ENCODE measurements around the gene CACNG5. TPM values are rescaled to one million over a fixed set of nuclear protein-coding genes. Genes with fewer than 3 reads are reported as not detected.

Gene CACNG5
- polyA plus RNA-seq, 4 donors: 0.06 TPM; not detected in 3

- Histone ChIP-seq H3K27ac (ENCODE audit: low read depth in 1 of 3, low read length in 2 of 3) (no peak overlapping the region), H3K4me3 (ENCODE audit: low read depth in 1 of 3, low read length in 3 of 3) (no peak overlapping the region)
- DNase-seq: no peak
Observed at GRCh38 chr17:66837885-66838665, 3.2 kb downstream of the CACNG5 start.

DNA sequence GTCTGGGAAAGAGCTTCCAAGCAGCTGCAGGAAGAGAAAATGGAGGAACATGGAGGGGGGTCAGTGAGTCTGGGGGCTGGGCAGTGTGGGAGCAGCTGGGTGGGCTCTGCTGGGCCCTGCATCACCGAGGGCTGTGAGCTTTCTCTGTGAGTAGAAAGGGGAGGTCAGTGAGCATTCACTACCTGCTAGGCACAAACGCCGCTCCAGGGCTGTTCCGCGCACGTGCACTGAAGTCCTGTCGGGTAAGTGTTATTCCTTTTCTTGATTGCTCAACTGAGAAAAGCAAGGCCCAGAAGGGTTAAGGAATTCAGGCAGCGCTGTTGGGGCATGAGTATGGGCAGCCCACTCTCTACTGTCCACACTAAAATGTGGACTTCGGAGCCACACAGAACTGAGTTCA is 4.7 kb downstream of the CACNG5 start:
- Histone ChIP-seq H3K36me3 (ENCODE audit: control insufficient read depth in 3 of 3, insufficient read depth in 2 of 3, low read depth in 1 of 3, low read length in 3 of 3) (no peaks in the 10 kb centered on the region), H3K4me1 (ENCODE audit: control insufficient read depth in 3 of 3, insufficient read depth in 2 of 3, low read depth in 1 of 3, low read length in 2 of 3) (peaks cover 0 to 2% (median 0%) of the 10 kb centered on the region in 3 donors), H3K4me3 (ENCODE audit: low read depth in 1 of 3, low read length in 3 of 3) (no peak overlapping the region), H3K27ac (ENCODE audit: low read depth in 1 of 3, low read length in 2 of 3) (no peak overlapping the region), H3K27me3 (ENCODE audit: control insufficient read depth in 3 of 3, insufficient read depth in 3 of 3, low read length in 3 of 3) (peaks cover 0 to 24% (median 18%) of the 10 kb centered on the region in 3 donors), H3K9me3 (ENCODE audit: control insufficient read depth in 2 of 2, insufficient read depth in 1 of 2, low read depth in 1 of 2, low read length in 1 of 2) (no peaks in the 10 kb centered on the region)
- FAIRE-seq (no peak), DNase-seq (no peak)
- WGBS, 3 donors: 77 to 83% (median 78%) methylated on average over 9 of the region's 9 CpGs

More at GRCh38 chr17:66837885-66838665, 3.2 kb downstream of the CACNG5 start:
- Histone ChIP-seq H3K4me1 (ENCODE audit: control insufficient read depth in 3 of 3, insufficient read depth in 2 of 3, low read depth in 1 of 3, low read length in 2 of 3) (peaks cover 0 to 2% (median 0%) of the 10 kb centered on the region in 3 donors), H3K27me3 (ENCODE audit: control insufficient read depth in 3 of 3, insufficient read depth in 3 of 3, low read length in 3 of 3) (peaks cover 0 to 36% (median 25%) of the 10 kb centered on the region in 3 donors), H3K9me3 (ENCODE audit: control insufficient read depth in 2 of 2, insufficient read depth in 1 of 2, low read depth in 1 of 2, low read length in 1 of 2) (no peaks in the 10 kb centered on the region), H3K36me3 (ENCODE audit: control insufficient read depth in 3 of 3, insufficient read depth in 2 of 3, low read depth in 1 of 3, low read length in 3 of 3) (no peaks in the 10 kb centered on the region)
- FAIRE-seq: no peak
- WGBS, 3 donors: 71 to 74% (median 73%) methylated on average over 11 of the region's 11 CpGs

DNA sequence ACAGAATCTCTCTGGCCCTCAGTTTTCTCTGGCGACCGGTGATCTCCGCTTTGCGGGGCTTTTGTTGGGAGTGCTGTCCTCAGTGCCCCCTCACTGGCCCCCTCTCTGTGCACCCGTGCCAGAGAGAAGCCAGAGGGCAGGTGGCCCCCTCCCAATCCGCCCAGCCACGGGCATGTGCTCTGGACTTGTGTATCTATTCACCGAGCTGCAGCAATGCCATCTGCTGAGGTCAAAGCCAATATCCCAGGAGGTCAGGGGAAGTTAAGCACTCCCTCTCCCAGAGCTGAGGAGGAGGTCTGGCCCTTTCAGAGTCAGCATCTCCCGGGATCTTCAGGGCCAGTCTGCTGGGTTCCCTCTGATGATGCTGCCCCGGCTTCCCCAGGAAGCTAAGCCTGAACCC is 5.1 kb downstream of the CACNG5 start:
- DNase-seq (no peak), FAIRE-seq (no peak)
- Histone ChIP-seq H3K36me3 (ENCODE audit: control insufficient read depth in 3 of 3, insufficient read depth in 2 of 3, low read depth in 1 of 3, low read length in 3 of 3) (no peaks in the 10 kb centered on the region), H3K27ac (ENCODE audit: low read depth in 1 of 3, low read length in 2 of 3) (no peak overlapping the region), H3K27me3 (ENCODE audit: control insufficient read depth in 3 of 3, insufficient read depth in 3 of 3, low read length in 3 of 3) (peaks cover 0 to 21% (median 16%) of the 10 kb centered on the region in 3 donors), H3K4me3 (ENCODE audit: low read depth in 1 of 3, low read length in 3 of 3) (no peak overlapping the region), H3K4me1 (ENCODE audit: control insufficient read depth in 3 of 3, insufficient read depth in 2 of 3, low read depth in 1 of 3, low read length in 2 of 3) (no peaks in the 10 kb centered on the region), H3K9me3 (ENCODE audit: control insufficient read depth in 2 of 2, insufficient read depth in 1 of 2, low read depth in 1 of 2, low read length in 1 of 2) (no peaks in the 10 kb centered on the region)
- WGBS, 3 donors: 68 to 70% (median 70%) methylated on average over 10 of the region's 10 CpGs

- 27 to 60% (median 42%) methylated on average over 4 of the region's 4 CpGs for WGBS, 3 donors
- DNase-seq (no peak), FAIRE-seq (no peak)
- Histone ChIP-seq H3K36me3 (ENCODE audit: control insufficient read depth in 3 of 3, insufficient read depth in 2 of 3, low read depth in 1 of 3, low read length in 3 of 3) (no peaks in the 10 kb centered on the region), H3K27me3 (ENCODE audit: control insufficient read depth in 3 of 3, insufficient read depth in 3 of 3, low read length in 3 of 3) (peaks cover 0 to 8% (median 7%) of the 10 kb centered on the region in 3 donors), H3K9me3 (ENCODE audit: control insufficient read depth in 2 of 2, insufficient read depth in 1 of 2, low read depth in 1 of 2, low read length in 1 of 2) (no peaks in the 10 kb centered on the region), H3K4me3 (ENCODE audit: low read depth in 1 of 3, low read length in 3 of 3) (no peak overlapping the region), H3K27ac (ENCODE audit: low read depth in 1 of 3, low read length in 2 of 3) (no peak overlapping the region), H3K4me1 (ENCODE audit: control insufficient read depth in 3 of 3, insufficient read depth in 2 of 3, low read depth in 1 of 3, low read length in 2 of 3) (no peaks in the 10 kb centered on the region)
Observed at GRCh38 chr17:66841328-66841727, 6.4 kb downstream of the CACNG5 start.

DNA sequence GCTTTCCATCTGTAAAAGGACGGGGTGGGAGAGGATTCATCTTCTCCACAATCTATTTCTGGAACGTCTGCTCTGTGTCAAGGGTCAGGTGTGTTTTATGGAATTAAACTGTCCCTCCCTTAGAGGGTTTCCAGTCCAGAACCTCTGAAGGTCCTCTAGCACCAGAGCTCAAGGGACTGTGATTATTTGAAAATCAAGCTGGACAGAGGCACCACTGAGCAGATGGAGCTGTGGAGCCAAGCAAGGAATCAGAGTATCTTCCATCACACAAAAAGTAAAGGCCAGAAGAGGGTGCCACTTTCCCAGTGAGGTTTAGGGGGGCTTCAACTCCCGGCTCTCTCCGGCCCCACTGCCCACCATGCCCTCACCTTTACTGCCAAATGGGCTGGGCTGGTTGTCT is 6.8 kb downstream of the CACNG5 start:
- Histone ChIP-seq H3K9me3 (ENCODE audit: control insufficient read depth in 2 of 2, insufficient read depth in 1 of 2, low read depth in 1 of 2, low read length in 1 of 2) (no peaks in the 10 kb centered on the region), H3K36me3 (ENCODE audit: control insufficient read depth in 3 of 3, insufficient read depth in 2 of 3, low read depth in 1 of 3, low read length in 3 of 3) (no peaks in the 10 kb centered on the region), H3K27ac (ENCODE audit: low read depth in 1 of 3, low read length in 2 of 3) (no peak overlapping the region), H3K27me3 (ENCODE audit: control insufficient read depth in 3 of 3, insufficient read depth in 3 of 3, low read length in 3 of 3) (peaks cover 0 to 4% (median 3%) of the 10 kb centered on the region in 3 donors), H3K4me1 (ENCODE audit: control insufficient read depth in 3 of 3, insufficient read depth in 2 of 3, low read depth in 1 of 3, low read length in 2 of 3) (no peaks in the 10 kb centered on the region), H3K4me3 (ENCODE audit: low read depth in 1 of 3, low read length in 3 of 3) (no peak overlapping the region)
- DNase-seq: no peak
- WGBS, 3 donors: 46 to 55% (median 48%) methylated on average over 3 to 4 of the region's 4 CpGs
- no peak for FAIRE-seq

GRCh38 chr17:66842505-66842904 is 7.6 kb downstream of the CACNG5 start:
- no peaks in the 10 kb centered on the region for H3K36me3 ChIP-seq (ENCODE audit: control insufficient read depth in 3 of 3, insufficient read depth in 2 of 3, low read depth in 1 of 3, low read length in 3 of 3)
- no peaks in the 10 kb centered on the region for H3K4me1 ChIP-seq (ENCODE audit: control insufficient read depth in 3 of 3, insufficient read depth in 2 of 3, low read depth in 1 of 3, low read length in 2 of 3)
- H3K4me3 ChIP-seq (ENCODE audit: low read depth in 1 of 3, low read length in 3 of 3): no peak overlapping the region
- FAIRE-seq: no peak
- peaks cover 0 to 4% of the 10 kb centered on the region in 2 donors for H3K9me3 ChIP-seq (ENCODE audit: control insufficient read depth in 2 of 2, insufficient read depth in 1 of 2, low read depth in 1 of 2, low read length in 1 of 2)
- no peaks in the 10 kb centered on the region for H3K27me3 ChIP-seq (ENCODE audit: control insufficient read depth in 3 of 3, insufficient read depth in 3 of 3, low read length in 3 of 3)
- no peak overlapping the region for H3K27ac ChIP-seq (ENCODE audit: low read depth in 1 of 3, low read length in 2 of 3)
- DNase-seq: no peak
- WGBS, 3 donors: 67 to 73% (median 70%) methylated on average over 5 of the region's 5 CpGs

DNA sequence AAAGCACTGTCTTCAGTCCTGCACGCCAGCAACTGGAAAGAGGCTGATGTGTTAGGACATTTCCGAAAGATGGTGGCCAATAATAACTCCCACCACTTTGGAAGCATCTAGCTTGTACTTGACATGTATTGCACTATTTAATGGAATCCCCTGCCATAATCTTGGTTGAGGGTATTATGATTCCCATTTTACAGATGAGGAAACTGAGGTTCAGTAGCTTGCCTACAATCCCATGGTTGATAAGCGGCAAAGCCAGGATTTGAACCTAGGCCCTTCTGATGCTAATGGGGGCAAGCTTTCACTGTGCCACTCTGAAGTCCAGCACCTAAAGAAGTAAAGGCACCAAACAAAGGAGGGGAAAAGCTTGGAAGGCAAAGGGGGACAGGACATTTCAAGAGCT is 8.0 kb downstream of the CACNG5 start:
- no peaks in the 10 kb centered on the region for H3K27me3 ChIP-seq (ENCODE audit: control insufficient read depth in 3 of 3, insufficient read depth in 3 of 3, low read length in 3 of 3)
- peaks cover 0 to 4% of the 10 kb centered on the region in 2 donors for H3K9me3 ChIP-seq (ENCODE audit: control insufficient read depth in 2 of 2, insufficient read depth in 1 of 2, low read depth in 1 of 2, low read length in 1 of 2)
- FAIRE-seq (no peak), DNase-seq (no peak)
- H3K4me1 ChIP-seq (ENCODE audit: control insufficient read depth in 3 of 3, insufficient read depth in 2 of 3, low read depth in 1 of 3, low read length in 2 of 3): no peaks in the 10 kb centered on the region
- no peaks in the 10 kb centered on the region for H3K36me3 ChIP-seq (ENCODE audit: control insufficient read depth in 3 of 3, insufficient read depth in 2 of 3, low read depth in 1 of 3, low read length in 3 of 3)
- WGBS, 3 donors: 92 to 96% (median 94%) methylated on average over 3 of the region's 3 CpGs
- no peak overlapping the region for H3K4me3 ChIP-seq (ENCODE audit: low read depth in 1 of 3, low read length in 3 of 3)
- H3K27ac ChIP-seq (ENCODE audit: low read depth in 1 of 3, low read length in 2 of 3): no peak overlapping the region

GRCh38 chr17:66843627-66844026 is 8.7 kb downstream of the CACNG5 start:
- Histone ChIP-seq H3K9me3 (ENCODE audit: control insufficient read depth in 2 of 2, insufficient read depth in 1 of 2, low read depth in 1 of 2, low read length in 1 of 2) (peaks cover 0 to 4% of the 10 kb centered on the region in 2 donors), H3K27me3 (ENCODE audit: control insufficient read depth in 3 of 3, insufficient read depth in 3 of 3, low read length in 3 of 3) (no peaks in the 10 kb centered on the region), H3K4me3 (ENCODE audit: low read depth in 1 of 3, low read length in 3 of 3) (no peak overlapping the region), H3K4me1 (ENCODE audit: control insufficient read depth in 3 of 3, insufficient read depth in 2 of 3, low read depth in 1 of 3, low read length in 2 of 3) (no peaks in the 10 kb centered on the region), H3K27ac (ENCODE audit: low read depth in 1 of 3, low read length in 2 of 3) (no peak overlapping the region), H3K36me3 (ENCODE audit: control insufficient read depth in 3 of 3, insufficient read depth in 2 of 3, low read depth in 1 of 3, low read length in 3 of 3) (no peaks in the 10 kb centered on the region)
- 65 to 70% (median 69%) methylated on average over 4 of the region's 4 CpGs for WGBS, 3 donors
- DNase-seq (no peak), FAIRE-seq (no peak)
